ENCODE results near the gene PLEKHG1.

GRCh38 chr6:150617062-150617461 is 17.4 kb downstream of the PLEKHG1 start:
- TF ChIP-seq CTCF (IDR thresholded peaks at IDR 0.05) (no peak), EP300 (IDR thresholded peaks at IDR 0.05) (no peak)
